LNCaP clone FGC (cell line): ENCODE results near the gene C12orf56.

Experiments used
- DNase-seq: peaks from one replicate; pipeline ENCODE4 v3.0.0-alpha.2; 2011; ENCODE audit warnings: low read depth
- H3K4me3 ChIP-seq: 2 replicates; pipeline ENCODE4 v1.5.1; 2011; ENCODE audit warnings: mild to moderate bottlenecking, low read depth, low read length, control low read depth
- CTCF ChIP-seq: IDR thresholded peaks from 2 replicates; pipeline ENCODE4 v1.5.1; 2012; ENCODE audit warnings: mild to moderate bottlenecking; ENCODE audit not compliant: control insufficient read depth, insufficient read depth; ENCODE audit errors: extremely low read depth

C12orf56 gene

GRCh38 chr12:64419696-64420095, 29.1 kb upstream of the C12orf56 start:
- no peak overlapping the region for H3K4me3 ChIP-seq
- no peak for DNase-seq
- no peak for TF ChIP-seq CTCF

GRCh38 chr12:64418209-64418608, 27.7 kb upstream of the C12orf56 start:
- no peak for DNase-seq
- no peak overlapping the region for H3K4me3 ChIP-seq
- no peak for TF ChIP-seq CTCF

GRCh38 chr12:64413884-64414283, 23.3 kb upstream of the C12orf56 start:
- no peak for DNase-seq
- no peak overlapping the region for H3K4me3 ChIP-seq
- TF ChIP-seq CTCF: no peak

- TF ChIP-seq CTCF: no peak
- no peak overlapping the region for H3K4me3 ChIP-seq
Measured at GRCh38 chr12:64412459-64412858, 21.9 kb upstream of the C12orf56 start.

GRCh38 chr12:64411427-64411826, 20.9 kb upstream of the C12orf56 start:
- no peak for TF ChIP-seq CTCF
- no peak overlapping the region for H3K4me3 ChIP-seq
- no peak for DNase-seq

More at GRCh38 chr12:64412459-64412858, 21.9 kb upstream of the C12orf56 start:
- no peak for DNase-seq

- H3K4me3 ChIP-seq: no peak overlapping the region
- no peak for TF ChIP-seq CTCF
- no peak for DNase-seq
Measured at GRCh38 chr12:64407342-64408223, 17.0 kb upstream of the C12orf56 start.
